H1 (cell line): ENCODE measurements around the gene NTN1. TPM values are rescaled to one million over a fixed set of nuclear protein-coding genes. Genes with fewer than 3 reads are reported as not detected.

Experiments used
- BCL11A ChIP-seq, 2 experiments: IDR thresholded peaks; one replicate each; pipeline ENCODE4 v1.6.1; 2011; ENCODE audit warnings: low read depth in 2 of 2, low read length in 2 of 2, mild to moderate bottlenecking in 2 of 2
- CEBPB ChIP-seq: IDR thresholded peaks from 2 replicates; pipeline ENCODE4 v1.6.1; 2012; ENCODE audit warnings: low read depth, low read length
- GABPA ChIP-seq: IDR thresholded peaks from 2 replicates; pipeline ENCODE4 v1.6.1; 2011; ENCODE audit warnings: mild to moderate bottlenecking, low read length, moderate library complexity, borderline replicate concordance; ENCODE audit not compliant: insufficient read depth
- NANOG ChIP-seq: IDR thresholded peaks from 2 replicates; pipeline ENCODE4 v1.6.1; 2011; ENCODE audit warnings: low read length, low read depth, mild to moderate bottlenecking, inconsistent platforms; ENCODE audit not compliant: insufficient read depth, poor library complexity, severe bottlenecking
- RBBP5 ChIP-seq: IDR thresholded peaks from 2 replicates; pipeline ENCODE4 v1.7.1; 2012; ENCODE audit warnings: low read depth, mild to moderate bottlenecking, inconsistent platforms, low read length, moderate library complexity, borderline replicate concordance
- TBP ChIP-seq: IDR thresholded peaks from 2 replicates; pipeline ENCODE4 v1.6.1; 2011; ENCODE audit warnings: low read depth, low read length, improper control_type of control experiment
- USF2 ChIP-seq: IDR thresholded peaks from 2 replicates; pipeline ENCODE4 v1.6.1; 2011; ENCODE audit warnings: low read length, improper control_type of control experiment
- polyA plus RNA-seq, 7 experiments: library from polyadenylated mRNA; depleted of rRNA in 3 of 7; stranded (reverse) in 5 of 7; unstranded in 2 of 7; fragments of >200 nt in 5 of 7; fragments of 200-250 nt in 2 of 7; gene quantifications; 1 replicate in 5 of 7; 2 replicates in 1 of 7; 4 replicates in 1 of 7; pipeline versions ENCODE4 v1.2.1 to v1.2.3, GENCODE V29; 2011 to 2013; ENCODE audit warnings: missing spikeins in 2 of 7, mixed read lengths in 2 of 7
- total RNA-seq: library from RNA; stranded (reverse); fragmentation: NEBNext Ultra II Directional; extraction: Animal tissue kit (Norgen Biotek cat#: 25700); gene quantifications from 2 replicates; pipeline ENCODE4 v1.2.1, GENCODE V29; 2021

The NTN1 gene
- total and polyA plus RNA-seq, 2 of the 8 experiments (the other 6 are each of a cell fraction or from before 2014, with no cell fraction given): 2.0 to 2.3 TPM

- TF ChIP-seq TBP (no peak), USF2 (no peak), GABPA (no peak), RBBP5 (no peak), CEBPB (no peak), BCL11A (IDR thresholded peaks at IDR 0.05; ENCODE audit: low read depth in 2 of 2, low read length in 2 of 2) (no peak), NANOG (no peak)
These were observed 194.2 kb downstream of the NTN1 start (continued) for GRCh38 chr17:9215465-9215864.
